Activated CD8-positive, alpha-beta memory T cell treated with anti-CD3 and anti-CD28 coated beads, Interleukin-2, amount 10 ng/mL, durations not matched to agents 7 days and 5 days (primary cell): ENCODE results near the gene CDH4. TPM values are rescaled to one million over a fixed set of nuclear protein-coding genes. Genes with fewer than 3 reads are reported as not detected.

Source experiments
- ATAC-seq: fragments of 150-1000 bp; cut with Tn5 transposase; one replicate; pipeline ENCODE4 v1.10.0; 2021; ENCODE audit warnings: moderate library complexity
- CTCF ChIA-PET: fragments of 350-600 bp; sonication (Branson Sonifier 250); formaldehyde crosslinking; loops from one replicate; lab custom pipeline; 2021; ENCODE audit warnings: antibody characterized with exemption; lab: Charles Lee
- DNase-seq: peaks from one replicate; pipeline ENCODE4 v3.0.0-alpha.2; 2020
- H3K27ac Mint-ChIP-seq: one replicate; pipeline ENCODE4 v1.8.0; 2021; ENCODE audit warnings: mild to moderate bottlenecking, mixed read lengths
- H3K27me3 Mint-ChIP-seq: one replicate; pipeline ENCODE4 v1.8.0; 2021; ENCODE audit warnings: mixed read lengths
- H3K36me3 Mint-ChIP-seq: one replicate; pipeline ENCODE4 v1.8.0; 2021; ENCODE audit warnings: mild to moderate bottlenecking, mixed read lengths
- H3K4me1 Mint-ChIP-seq: one replicate; pipeline ENCODE4 v1.8.0; 2021; ENCODE audit warnings: mixed read lengths
- H3K4me3 Mint-ChIP-seq: one replicate; pipeline ENCODE4 v1.8.0; 2021; ENCODE audit warnings: mild to moderate bottlenecking, moderate library complexity, mixed read lengths
- H3K9me3 Mint-ChIP-seq: one replicate; pipeline ENCODE4 v1.8.0; 2022; ENCODE audit warnings: low read depth, mixed read lengths
- total RNA-seq, 2 experiments: library from RNA; stranded (reverse); gene quantifications; one replicate each; pipeline ENCODE4 v1.2.3, GENCODE V29; 2021

Gene CDH4
- total RNA-seq, 2 experiments from 2014 or later, result 0.02 TPM; not detected in 1

DNA sequence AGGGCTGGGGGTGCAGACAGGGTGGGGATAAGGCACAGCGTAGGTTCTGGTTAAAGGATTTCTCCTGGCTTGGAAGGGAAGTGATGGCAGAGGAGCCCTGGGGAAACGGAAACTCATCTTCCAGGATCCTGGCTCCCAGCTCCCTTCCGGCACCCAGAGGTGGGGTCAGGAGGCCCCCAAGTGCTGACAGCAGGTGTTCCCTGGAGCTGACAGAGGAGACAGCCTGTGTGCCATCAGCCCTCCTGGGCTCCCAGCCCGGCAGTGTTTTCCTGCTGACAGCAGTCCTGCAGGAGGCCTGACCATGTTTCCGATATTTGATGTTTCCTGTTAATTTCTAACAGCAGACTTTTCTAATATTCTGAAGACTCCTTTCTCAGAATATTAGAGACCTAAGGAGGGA is 536.3 kb downstream of the CDH4 start:
- peaks cover 6% of the 10 kb centered on the region for H3K9me3 Mint-ChIP-seq
- no peak overlapping the region for H3K4me3 Mint-ChIP-seq
- no peaks in the 10 kb centered on the region for H3K36me3 Mint-ChIP-seq
- H3K4me1 Mint-ChIP-seq, result no peaks in the 10 kb centered on the region
- H3K27me3 Mint-ChIP-seq, result no peaks in the 10 kb centered on the region
- ATAC-seq (no peak), DNase-seq (no peak)
- CTCF ChIA-PET, result no interaction called here
- no peak overlapping the region for H3K27ac Mint-ChIP-seq

GRCh38 chr20:61789329-61789728 is 537.3 kb downstream of the CDH4 start:
- Mint-ChIP-seq H3K36me3 (no peaks in the 10 kb centered on the region), H3K9me3 (peaks cover 6% of the 10 kb centered on the region), H3K4me3 (no peak overlapping the region), H3K27me3 (no peaks in the 10 kb centered on the region), H3K27ac (no peak overlapping the region), H3K4me1 (no peaks in the 10 kb centered on the region)
- ATAC-seq (no peak), DNase-seq (no peak)
- CTCF ChIA-PET, result no interaction called here

DNA sequence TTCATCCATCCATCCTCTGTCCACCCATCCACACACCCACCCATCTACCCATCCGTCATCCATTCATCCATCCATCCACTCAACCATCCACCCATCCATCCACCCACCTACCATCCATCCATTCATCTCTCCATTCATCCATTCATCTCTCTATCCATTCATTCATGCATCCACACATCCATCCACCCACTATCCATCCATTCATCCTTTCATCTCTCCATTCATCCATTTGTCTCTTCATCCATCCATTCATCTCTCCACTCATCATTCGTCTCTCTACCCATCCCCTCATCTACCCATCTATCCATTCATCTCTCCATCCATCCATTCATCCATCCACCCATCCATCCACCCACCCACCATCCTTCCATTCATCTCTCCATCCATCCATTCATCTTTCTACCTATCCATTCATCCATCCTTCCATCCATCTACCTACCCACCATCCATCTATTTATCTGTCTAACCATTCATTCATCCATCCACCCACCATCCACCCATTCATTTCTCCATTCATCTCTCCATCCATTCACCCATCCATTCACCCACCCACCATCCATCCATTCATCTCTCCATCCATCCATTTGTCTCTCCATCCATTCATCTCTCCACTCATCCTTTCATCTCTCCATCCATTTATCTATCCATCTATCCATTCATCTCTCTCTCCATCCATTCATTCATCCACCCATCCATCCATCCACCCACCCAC is 538.2 kb downstream of the CDH4 start:
- no peak overlapping the region for H3K27ac Mint-ChIP-seq
- H3K4me1 Mint-ChIP-seq, result no peaks in the 10 kb centered on the region
- peaks cover 6% of the 10 kb centered on the region for H3K9me3 Mint-ChIP-seq
- DNase-seq (no peak), ATAC-seq (no peak)
- CTCF ChIA-PET, result no interaction called here
- H3K36me3 Mint-ChIP-seq, result no peaks in the 10 kb centered on the region
- H3K27me3 Mint-ChIP-seq, result no peaks in the 10 kb centered on the region
- no peak overlapping the region for H3K4me3 Mint-ChIP-seq

- H3K27ac Mint-ChIP-seq, result no peak overlapping the region
- ATAC-seq, result no peak
- no peaks in the 10 kb centered on the region for H3K27me3 Mint-ChIP-seq
- peaks cover 6% of the 10 kb centered on the region for H3K9me3 Mint-ChIP-seq
- no peaks in the 10 kb centered on the region for H3K4me1 Mint-ChIP-seq
- H3K36me3 Mint-ChIP-seq, result no peaks in the 10 kb centered on the region
- CTCF ChIA-PET, result no interaction called here
- H3K4me3 Mint-ChIP-seq, result no peak overlapping the region
- no peak for DNase-seq
These were observed 539.9 kb downstream of the CDH4 start for GRCh38 chr20:61791995-61792394.

- H3K4me3 Mint-ChIP-seq, result no peak overlapping the region
- CTCF ChIA-PET, result no interaction called here
- ATAC-seq, result no peak
- H3K9me3 Mint-ChIP-seq, result no peaks in the 10 kb centered on the region
- no peaks in the 10 kb centered on the region for H3K36me3 Mint-ChIP-seq
- no peak overlapping the region for H3K27ac Mint-ChIP-seq
- no peaks in the 10 kb centered on the region for H3K4me1 Mint-ChIP-seq
- no peak for DNase-seq
- no peaks in the 10 kb centered on the region for H3K27me3 Mint-ChIP-seq
These were observed 543.9 kb downstream of the CDH4 start for GRCh38 chr20:61795669-61796630.

DNA sequence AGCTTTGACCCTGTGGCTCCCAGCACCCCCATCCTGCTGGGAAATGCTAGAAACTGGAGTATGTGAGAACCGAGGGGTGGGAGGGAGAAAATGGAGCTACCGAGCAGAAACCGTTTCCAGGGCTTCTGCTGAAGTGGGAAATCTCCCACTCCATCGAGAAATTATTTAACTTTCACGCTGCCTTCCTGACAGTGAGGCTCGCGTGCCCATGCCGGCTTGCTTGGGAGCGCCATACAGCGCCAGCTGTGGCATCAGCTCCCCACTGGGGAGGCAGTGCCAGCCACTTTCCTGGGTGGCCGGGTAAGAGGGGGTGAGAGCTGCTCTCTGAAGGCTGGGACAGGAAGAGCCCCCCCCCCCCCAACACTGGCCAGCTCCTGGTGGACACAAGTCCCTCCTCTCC is 544.7 kb downstream of the CDH4 start:
- no peak overlapping the region for H3K4me3 Mint-ChIP-seq
- CTCF ChIA-PET, result no interaction called here
- DNase-seq (no peak), ATAC-seq (no peak)
- H3K4me1 Mint-ChIP-seq, result no peaks in the 10 kb centered on the region
- no peaks in the 10 kb centered on the region for H3K27me3 Mint-ChIP-seq
- H3K27ac Mint-ChIP-seq, result no peak overlapping the region
- H3K36me3 Mint-ChIP-seq, result no peaks in the 10 kb centered on the region
- H3K9me3 Mint-ChIP-seq, result no peaks in the 10 kb centered on the region

DNA sequence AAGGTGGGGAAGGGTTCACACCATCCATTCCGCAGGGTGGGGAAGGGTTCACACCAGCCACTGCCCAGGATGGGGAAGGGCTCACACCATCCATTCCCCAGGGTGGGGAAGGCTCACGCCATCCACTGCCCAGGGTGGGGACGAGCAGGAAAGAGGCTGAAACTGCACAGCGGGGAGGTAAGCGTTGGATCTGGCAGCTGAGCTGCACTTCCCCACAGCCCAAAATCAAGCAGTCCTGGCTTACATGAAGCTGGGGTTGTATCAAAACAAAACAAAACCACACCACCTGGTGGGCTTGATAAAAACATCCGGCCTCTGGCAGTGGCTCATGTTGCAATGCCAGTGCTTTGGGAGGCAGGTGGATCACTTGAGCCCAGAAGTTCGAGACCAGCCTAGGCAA is 545.1 kb downstream of the CDH4 start:
- Mint-ChIP-seq H3K27me3 (no peaks in the 10 kb centered on the region), H3K36me3 (no peaks in the 10 kb centered on the region), H3K4me1 (no peaks in the 10 kb centered on the region), H3K27ac (no peak overlapping the region), H3K4me3 (no peak overlapping the region), H3K9me3 (no peaks in the 10 kb centered on the region)
- ATAC-seq (no peak), DNase-seq (no peak)
- CTCF ChIA-PET, result no interaction called here

DNA sequence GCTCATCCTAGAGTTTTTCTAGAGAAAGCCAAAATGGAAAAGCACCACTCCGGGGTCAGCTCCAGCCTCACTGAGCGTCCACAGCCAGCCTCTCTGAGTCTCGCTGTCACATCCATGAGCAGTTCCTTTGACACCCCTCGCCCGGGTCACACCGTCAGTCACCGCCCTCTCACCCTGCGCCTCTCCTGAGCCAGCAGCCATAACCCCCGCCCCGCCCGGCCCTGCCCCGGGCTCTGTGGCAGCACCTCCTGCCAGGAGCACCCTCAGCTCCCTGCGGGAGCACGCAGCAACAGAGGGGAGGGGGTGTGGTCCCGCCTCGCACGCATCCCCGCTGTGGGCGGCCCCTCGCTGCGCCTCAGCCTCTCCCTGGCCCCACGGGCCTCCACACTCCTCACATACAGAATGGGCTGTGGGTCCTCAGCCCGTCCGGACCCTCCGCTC is 545.9 kb downstream of the CDH4 start:
- no peaks in the 10 kb centered on the region for H3K27me3 Mint-ChIP-seq
- ATAC-seq, result no peak
- H3K27ac Mint-ChIP-seq, result no peak overlapping the region
- H3K36me3 Mint-ChIP-seq, result no peaks in the 10 kb centered on the region
- H3K9me3 Mint-ChIP-seq, result no peaks in the 10 kb centered on the region
- CTCF ChIA-PET, result no interaction called here
- H3K4me3 Mint-ChIP-seq, result no peak overlapping the region
- no peaks in the 10 kb centered on the region for H3K4me1 Mint-ChIP-seq
- DNase-seq, result no peak

DNA sequence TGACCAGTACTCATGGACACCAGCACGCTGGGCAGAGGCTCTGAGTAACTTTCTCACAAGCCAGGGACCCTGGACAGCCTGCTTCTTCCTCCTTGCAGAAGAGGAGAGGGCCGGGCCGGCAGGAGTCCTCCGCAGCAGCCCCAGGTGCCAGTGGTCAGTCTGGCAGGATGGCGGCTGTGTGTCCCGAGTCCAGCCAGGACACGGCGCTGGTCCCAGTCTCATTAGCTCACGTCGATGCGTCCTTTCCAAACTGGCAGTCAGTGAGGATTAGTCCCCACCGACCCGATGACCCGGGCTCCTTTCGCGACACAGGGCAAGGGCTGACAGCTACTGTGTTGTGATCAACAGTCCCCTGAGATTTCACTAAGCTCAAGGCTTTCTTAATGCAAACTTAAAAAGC is 546.6 kb downstream of the CDH4 start:
- Mint-ChIP-seq H3K36me3 (no peaks in the 10 kb centered on the region), H3K27ac (no peak overlapping the region), H3K4me3 (no peak overlapping the region), H3K4me1 (no peaks in the 10 kb centered on the region), H3K9me3 (no peaks in the 10 kb centered on the region), H3K27me3 (peaks cover 4% of the 10 kb centered on the region)
- ATAC-seq (no peak), DNase-seq (no peak)
- CTCF ChIA-PET, result no interaction called here

- Mint-ChIP-seq H3K4me1 (no peaks in the 10 kb centered on the region), H3K9me3 (no peaks in the 10 kb centered on the region), H3K4me3 (no peak overlapping the region), H3K27ac (no peak overlapping the region), H3K36me3 (no peaks in the 10 kb centered on the region), H3K27me3 (peaks cover 5% of the 10 kb centered on the region)
- CTCF ChIA-PET, result no interaction called here
- ATAC-seq (no peak), DNase-seq (no peak)
These were observed 547.4 kb downstream of the CDH4 start for GRCh38 chr20:61799394-61799923.

GRCh38 chr20:61799928-61800327 is 547.9 kb downstream of the CDH4 start:
- DNase-seq (no peak), ATAC-seq (no peak)
- CTCF ChIA-PET, result no interaction called here

GRCh38 chr20:61800359-61801064 is 548.5 kb downstream of the CDH4 start:
- no peaks in the 10 kb centered on the region for H3K36me3 Mint-ChIP-seq
- peaks cover 5% of the 10 kb centered on the region for H3K27me3 Mint-ChIP-seq
- H3K27ac Mint-ChIP-seq, result no peak overlapping the region
- DNase-seq, result no peak
- H3K4me3 Mint-ChIP-seq, result no peak overlapping the region
- no peaks in the 10 kb centered on the region for H3K4me1 Mint-ChIP-seq
- no peaks in the 10 kb centered on the region for H3K9me3 Mint-ChIP-seq
- CTCF ChIA-PET, result no interaction called here
- ATAC-seq, result no peak

More at GRCh38 chr20:61799928-61800327, 547.9 kb downstream of the CDH4 start:
- H3K4me1 Mint-ChIP-seq, result no peaks in the 10 kb centered on the region
- H3K27me3 Mint-ChIP-seq, result peaks cover 5% of the 10 kb centered on the region
- H3K9me3 Mint-ChIP-seq, result no peaks in the 10 kb centered on the region
- H3K27ac Mint-ChIP-seq, result no peak overlapping the region
- H3K4me3 Mint-ChIP-seq, result no peak overlapping the region
- H3K36me3 Mint-ChIP-seq, result no peaks in the 10 kb centered on the region

DNA sequence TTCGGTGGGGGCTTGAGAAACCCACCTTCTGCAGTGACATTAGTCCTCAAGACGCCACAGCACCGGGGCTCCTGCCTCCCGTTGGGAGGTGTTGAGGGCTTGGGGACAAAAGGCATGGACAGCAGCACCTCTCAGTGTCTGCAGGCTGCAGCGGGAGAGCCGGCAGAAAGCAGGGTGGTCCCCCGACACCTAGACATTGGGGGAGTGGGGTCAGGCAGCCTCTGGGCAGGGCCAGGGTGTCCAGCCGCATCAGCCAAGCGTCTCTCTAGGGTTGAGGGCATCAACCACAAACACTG is 549.0 kb downstream of the CDH4 start:
- peaks cover 5% of the 10 kb centered on the region for H3K27me3 Mint-ChIP-seq
- H3K4me1 Mint-ChIP-seq, result no peaks in the 10 kb centered on the region
- no peak for DNase-seq
- CTCF ChIA-PET, result no interaction called here
- no peak overlapping the region for H3K4me3 Mint-ChIP-seq
- no peaks in the 10 kb centered on the region for H3K9me3 Mint-ChIP-seq
- no peaks in the 10 kb centered on the region for H3K36me3 Mint-ChIP-seq
- H3K27ac Mint-ChIP-seq, result no peak overlapping the region
- ATAC-seq, result no peak
